Endometrial microvascular endothelial cells (primary cell): ENCODE measurements around the gene ANKRD11. TPM values are rescaled to one million over a fixed set of nuclear protein-coding genes. Genes with fewer than 3 reads are reported as not detected.

Source experiments
- in situ Hi-C: cut with HindIII; loops from 2 replicates; pipeline ENCODE4 v1.10.0; 2017; ENCODE audit warnings: low sequenced_read_pairs, low pct_unique_long_range_greater_than_20kb; ENCODE audit errors: inconsistent ontology term
- total RNA-seq: library from RNA; depleted of rRNA; stranded (reverse); fragments of >200 nt; gene quantifications from one replicate; pipeline ENCODE4 v1.2.3, GENCODE V29; 2015; ENCODE audit errors: inconsistent ontology term

The ANKRD11 gene
- total RNA-seq, 1 donor from 2014 or later, result 72.5 TPM

DNA sequence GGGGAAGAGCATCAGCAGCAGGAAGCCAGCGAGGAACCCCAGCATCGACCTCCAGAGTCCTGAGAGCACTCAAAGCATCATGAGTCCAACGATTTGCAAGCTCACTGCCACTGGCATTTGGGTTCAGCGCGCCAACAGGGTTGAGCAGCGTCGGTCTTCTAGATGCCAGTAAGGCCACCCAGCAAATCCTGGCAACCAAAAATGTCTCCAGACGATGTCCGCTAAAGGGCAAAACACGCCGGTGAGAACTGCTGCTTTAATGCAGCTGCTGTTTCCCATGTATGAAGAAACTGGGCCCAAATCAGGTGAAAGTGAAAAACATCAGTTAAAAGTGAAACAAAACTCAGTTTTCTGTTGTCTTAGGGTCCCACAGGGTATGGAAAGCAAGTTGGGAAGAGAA is 70.2 kb downstream of the ANKRD11 start:
- in situ Hi-C loops, result no loop called here

DNA sequence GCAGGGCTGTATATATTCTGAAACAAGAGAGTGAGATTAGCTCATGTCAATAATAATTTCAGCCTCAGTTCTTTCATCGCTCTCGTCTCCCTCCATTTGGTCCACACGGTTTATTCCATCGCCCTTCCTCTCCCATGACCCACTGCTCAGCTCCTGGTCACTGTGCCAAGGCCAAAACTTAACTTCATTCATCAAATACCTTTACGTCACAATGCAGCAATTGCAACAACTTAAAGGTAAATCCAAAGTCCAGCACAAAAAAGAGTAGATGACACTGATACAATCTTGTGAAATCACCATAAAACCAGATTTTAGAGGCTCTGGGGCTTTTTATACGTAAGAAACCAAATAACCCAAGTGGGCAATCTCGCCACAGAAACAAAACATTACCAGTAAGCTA is 72.0 kb downstream of the ANKRD11 start:
- in situ Hi-C loops, result no loop called here

DNA sequence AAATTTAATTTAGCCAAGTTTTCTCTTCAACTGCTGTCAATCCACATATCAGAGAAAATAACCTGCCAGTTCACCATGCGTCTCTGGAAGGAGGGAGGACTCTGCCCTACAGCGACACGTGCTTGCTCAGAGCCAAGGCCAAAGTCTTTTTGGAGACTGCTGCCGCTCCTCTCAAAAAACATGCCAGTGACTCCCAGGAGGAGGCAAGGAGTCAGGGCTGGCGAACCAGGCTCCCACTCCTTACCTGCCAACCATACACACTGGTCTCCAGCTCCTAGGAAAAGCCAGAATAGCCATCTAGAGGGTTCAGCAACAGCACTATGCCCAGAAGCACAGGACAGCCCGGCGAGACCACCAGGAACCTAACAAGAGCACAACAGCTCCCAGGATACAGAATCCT is 73.0 kb downstream of the ANKRD11 start:
- in situ Hi-C loops, result no loop called here

DNA sequence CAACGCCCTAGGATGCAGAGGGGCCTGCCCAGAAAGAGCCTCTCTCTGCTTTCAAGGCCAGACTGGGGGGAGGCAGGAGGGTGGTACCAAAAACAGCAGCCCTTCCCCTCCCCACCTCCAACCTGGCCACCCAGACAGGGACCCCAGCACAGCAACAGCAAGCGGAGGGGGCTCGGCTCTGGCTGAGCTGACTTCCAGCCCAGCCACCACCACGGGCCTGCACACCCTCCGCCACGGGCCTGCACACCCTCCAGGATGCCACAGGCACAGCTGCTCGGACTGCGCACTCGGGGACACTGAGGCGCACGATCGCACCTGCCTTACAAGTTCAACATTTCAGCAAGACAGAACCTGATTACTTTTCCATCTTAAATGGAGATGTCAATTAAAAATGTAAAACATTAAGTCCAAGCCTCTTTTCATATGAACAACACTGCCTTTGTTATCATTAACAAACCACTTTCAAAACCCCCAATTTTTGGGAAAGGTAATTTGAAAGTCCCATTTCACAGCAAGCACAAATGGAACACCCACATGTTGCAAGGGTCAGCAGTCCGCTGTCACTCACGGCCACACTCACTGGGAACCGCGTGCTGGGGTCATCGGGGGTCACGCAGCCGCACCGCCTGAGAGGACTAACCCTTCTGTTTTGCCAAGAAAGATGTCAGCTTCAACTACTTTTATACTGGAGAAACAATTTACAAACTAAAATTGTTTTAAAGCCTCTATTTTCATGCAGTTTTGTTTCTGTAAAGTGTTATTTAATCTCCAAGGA is 76.4 kb downstream of the ANKRD11 start:
- in situ Hi-C loops, result no loop called here

DNA sequence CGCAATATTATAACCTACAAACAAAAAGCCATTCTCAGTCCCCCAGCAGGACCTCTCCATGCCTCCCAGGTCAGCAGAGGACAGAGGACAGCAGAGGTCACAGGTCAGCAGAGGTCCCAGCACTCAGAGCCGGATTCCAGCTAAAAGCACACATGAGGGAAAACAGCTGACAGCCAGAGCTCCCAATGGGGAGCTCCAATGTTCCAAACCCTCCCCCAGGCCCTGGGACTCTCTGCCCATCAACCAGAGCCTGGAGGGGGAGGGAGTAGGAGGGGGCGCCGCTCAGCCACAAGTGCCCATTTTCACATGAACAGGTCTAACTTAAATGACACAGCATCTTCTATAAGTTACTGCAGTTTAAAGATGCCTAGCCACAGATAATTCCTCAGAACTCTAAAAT is 77.5 kb downstream of the ANKRD11 start:
- in situ Hi-C loops, result no loop called here

DNA sequence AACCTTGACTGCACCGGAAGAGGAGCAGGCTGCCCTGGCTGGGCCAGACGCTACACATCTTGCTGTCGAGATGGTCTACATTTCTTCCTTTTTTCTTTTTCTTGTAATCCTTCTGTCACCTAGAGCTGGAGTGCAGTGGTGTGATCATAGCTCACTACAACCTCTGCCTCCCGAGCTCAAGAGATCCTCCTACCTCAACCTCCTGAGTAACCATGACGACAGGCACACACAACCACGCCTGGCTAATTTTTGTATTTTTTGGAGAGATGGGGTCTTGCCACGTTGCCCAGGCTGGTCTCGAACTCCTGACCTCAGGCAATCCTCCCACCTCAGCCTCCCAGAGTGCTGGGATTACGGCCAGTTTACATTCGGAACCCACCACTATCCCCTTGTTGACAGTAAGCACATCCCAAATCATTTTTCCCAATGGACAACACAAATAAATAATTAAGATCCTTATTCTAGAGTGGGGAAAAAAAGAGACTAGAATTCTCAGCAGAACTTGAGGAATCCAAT is 79.0 kb downstream of the ANKRD11 start:
- in situ Hi-C loops, result no loop called here

DNA sequence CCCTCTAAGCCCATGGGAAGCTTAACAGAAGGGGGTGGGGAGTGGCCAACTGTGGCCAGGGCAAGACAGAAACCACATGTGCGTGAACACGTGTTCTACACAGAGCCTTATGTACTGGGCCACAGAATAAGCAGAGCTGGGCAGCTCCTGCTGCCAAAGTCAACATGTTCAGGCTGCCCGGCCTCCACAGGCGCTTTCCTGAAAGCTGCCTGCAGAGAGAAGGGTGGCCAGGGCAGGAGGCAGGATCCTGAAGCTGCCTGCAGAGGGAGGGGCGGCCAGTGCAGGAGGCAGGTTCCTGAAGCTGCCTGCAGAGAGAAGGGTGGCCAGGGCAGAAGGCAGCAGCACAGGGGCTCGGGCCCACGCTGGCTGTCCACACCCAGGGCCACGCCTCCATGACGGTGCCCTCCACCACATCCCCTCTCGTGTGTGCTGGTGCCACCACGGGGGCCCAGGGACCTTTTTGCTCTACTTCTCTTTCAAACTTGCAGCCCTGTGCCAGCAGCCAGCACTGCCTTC is 79.5 kb downstream of the ANKRD11 start:
- in situ Hi-C loops, result no loop called here

DNA sequence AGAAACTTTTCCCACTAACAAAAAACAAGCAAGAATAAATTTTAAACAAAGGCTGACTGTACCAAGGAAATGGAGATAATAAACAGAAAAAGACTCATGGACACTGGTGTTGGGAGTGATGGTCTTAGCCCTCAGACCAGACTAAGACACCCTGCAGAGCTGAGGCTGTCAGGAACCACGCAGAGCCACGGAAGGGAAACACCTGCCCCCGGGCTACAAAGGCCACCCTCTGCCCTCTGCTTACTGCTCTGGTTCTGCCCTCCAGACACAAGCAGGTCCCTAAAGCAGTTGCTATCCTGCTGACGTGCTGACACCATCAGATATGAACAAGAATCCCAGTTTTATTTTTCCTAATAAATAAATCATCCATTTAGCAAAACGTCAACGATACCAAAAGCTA is 80.0 kb downstream of the ANKRD11 start:
- in situ Hi-C loops, result no loop called here

DNA sequence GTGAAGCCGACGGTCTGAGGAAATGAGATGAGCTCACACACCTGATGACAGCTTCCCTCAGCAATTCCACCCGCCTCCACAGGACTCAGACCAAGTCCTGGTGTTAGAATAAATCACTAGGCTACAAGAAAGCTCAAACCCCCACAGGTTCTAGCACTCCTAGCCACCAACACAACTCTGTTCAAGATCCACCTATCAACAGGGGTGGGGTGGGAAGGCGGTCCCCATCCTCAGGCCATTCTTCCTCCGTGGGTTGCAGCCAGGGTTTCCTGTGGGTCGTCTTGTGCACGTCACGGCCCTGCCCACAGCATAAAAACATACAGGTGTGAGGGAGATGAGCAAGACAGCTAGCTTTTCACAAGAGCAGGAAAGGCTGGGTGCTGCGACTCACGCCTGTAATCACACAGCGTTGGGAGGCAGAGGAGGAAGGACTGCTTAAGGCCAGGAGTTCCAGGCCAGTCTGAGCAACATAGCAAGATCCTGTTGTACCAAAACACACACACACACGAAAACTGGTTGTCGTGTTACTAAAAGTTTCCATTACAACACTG is 81.1 kb downstream of the ANKRD11 start:
- in situ Hi-C loops, result no loop called here

DNA sequence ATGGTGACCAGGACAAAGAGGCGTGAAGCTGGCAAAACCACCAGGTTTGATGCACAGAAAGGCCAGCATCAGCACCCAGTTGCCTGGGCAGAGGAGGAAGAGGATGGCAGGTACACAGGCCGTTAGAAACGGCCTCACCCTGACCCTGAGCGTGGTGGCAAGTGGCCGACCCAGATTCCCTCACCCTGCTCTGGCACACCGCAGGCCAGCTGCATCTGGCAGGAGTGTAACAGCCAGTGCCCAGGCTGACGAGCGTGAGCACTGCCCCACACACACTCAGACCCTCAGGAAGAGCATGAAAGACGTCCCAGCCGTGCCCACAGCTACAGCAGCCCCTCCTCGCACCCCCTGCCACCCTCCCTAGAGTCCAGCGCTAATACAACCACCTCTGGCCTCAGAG is 82.0 kb downstream of the ANKRD11 start:
- in situ Hi-C loops, result no loop called here

DNA sequence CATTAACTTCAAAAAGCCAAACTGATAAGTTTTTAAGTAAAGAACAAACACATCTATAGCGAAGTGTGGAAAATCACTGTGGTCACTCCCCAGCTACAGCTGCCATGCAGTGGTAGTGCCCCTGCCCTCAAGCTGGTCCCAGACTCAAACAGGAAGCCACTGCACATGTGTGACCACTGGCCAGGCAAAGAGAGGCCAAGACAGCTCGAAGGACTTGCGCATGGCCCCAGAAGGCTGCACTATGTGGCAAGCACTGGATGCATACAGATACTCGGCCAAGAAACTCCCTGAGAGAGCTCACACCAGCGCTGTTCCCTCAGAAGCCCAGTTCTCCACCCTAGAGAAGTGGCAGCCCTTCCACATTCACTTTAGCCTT is 82.4 kb downstream of the ANKRD11 start:
- in situ Hi-C loops, result no loop called here

DNA sequence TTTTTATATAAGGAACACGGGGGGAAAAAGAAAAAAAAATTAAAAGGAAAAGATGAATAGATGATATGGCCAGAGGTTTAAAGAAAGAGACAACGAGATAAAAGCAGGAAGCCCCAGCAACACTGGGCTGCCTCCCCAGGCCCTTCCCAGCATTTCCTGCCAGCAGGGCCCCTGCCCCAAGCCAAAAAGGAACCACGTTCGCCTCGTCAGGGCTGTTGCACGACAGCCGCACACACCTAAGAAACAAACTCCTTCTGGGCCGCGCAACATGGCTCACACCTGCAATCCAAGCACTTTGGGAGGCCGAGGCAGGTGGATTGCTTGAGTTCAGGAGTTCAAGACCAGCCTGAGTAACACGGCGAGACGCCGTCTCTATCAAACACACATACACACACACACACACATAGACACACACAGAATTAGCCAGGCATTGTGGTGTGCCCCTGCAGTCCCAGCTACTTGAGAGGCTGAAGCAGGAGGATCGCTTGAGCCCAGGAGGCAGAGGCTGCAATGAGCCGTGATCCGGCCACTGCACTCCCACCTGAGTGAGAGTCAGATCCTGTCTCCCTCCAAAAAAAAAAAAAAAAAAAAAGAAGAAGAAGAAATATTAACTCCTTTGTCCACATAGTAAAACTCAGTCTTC is 83.0 kb downstream of the ANKRD11 start:
- in situ Hi-C loops, result no loop called here

DNA sequence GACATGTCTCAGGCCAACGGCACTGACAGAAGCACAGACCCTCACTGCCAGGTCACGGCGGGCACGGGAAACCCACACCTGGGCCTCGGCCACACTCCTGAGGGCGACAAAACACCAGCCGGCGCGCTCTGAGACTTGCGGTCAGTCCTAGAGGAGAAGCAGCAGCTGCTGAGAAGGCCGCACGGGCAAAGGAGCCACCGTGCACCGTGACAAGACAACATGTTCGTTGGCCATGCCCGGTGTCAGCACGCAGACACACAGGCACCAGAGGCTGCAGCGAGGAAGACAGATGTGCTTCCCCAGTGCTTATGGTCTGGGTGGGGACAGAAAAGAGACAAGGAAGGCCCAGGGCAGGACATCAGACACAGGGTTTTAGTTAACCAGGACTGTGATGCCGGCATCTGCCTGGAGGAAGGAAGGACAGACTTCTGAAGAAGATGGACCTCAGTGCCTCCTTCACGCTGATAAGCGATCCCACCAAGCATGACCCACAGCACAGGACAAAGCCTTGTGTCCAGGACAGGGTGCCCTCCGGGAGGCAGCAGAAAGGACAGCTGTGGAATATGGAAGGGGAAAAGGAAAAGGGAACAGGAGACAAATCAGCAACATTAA is 84.0 kb downstream of the ANKRD11 start:
- in situ Hi-C loops, result no loop called here

DNA sequence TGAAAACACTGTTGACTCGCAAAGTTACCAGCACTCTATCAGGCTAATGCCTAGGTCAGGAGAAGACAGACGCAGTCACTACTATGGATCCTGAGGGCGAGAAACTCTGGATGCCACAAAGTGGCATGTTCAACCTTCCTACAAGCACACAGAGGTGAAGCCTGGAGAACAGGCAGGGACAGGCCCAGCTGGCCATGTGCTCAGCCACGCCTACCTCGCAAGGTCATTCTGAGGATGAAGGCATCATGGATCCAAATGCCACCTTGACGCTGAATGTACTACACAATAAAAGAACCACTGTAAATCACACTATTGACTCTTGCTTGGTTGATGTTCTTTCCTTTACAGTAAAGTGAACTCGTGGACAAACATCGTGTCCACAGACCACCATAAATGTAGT is 85.8 kb downstream of the ANKRD11 start:
- in situ Hi-C loops, result no loop called here

DNA sequence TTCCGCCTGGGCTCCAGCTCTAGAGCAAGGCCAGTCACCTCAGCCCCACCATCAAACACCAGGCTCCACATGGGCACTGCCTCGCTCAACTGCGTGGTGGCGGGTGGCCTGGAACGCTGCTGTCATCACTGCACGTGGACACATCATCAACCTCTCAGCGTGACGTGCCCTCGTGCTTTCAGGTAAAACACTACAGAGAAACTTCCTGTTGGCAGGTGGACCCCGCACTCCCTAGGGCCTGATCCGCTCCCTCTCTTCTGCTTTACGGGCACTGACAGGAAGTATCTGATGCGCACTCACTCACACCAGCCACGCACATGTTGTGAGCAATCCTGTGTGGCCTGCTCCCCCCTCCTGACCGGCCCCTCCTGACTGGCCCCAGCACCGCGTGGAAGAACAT is 87.4 kb downstream of the ANKRD11 start:
- in situ Hi-C loops, result no loop called here

DNA sequence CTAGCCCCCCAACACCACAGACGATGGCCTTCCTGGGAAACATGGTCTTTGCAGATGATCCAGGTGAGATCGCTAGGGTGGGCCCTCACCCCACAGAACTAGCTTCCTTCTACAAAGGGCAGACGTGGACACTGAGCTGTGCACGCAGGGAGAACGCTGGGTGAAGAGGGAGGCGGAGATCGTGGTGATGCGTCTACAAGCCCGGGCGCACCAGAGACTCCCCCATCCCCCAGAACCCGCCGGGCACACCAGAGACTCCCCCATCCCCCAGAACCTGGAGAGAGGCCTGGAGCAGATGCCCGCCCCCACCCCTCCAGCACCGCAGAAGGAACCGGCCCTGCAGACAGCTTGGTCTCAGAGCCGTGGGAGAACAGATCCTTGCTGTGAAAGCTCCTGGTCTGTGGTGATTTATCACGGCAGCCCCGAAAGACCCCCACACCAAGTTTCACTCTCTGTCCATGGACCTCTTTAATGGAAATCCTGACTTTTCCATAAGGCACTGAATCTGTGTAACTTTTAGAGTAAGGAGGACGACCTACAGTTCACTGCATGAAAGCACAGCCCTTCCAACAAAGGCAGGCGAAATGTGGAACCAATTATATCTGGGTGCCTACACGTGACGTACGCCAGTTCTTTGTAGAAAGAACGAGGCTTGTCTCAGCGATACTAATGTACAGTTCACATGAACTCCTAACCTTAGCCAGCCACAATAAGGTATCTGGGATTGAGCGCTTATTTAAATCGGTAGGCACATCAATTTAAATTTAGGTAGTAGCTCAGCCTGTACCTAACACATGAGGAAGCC is 88.5 kb downstream of the ANKRD11 start:
- in situ Hi-C loops, result no loop called here

DNA sequence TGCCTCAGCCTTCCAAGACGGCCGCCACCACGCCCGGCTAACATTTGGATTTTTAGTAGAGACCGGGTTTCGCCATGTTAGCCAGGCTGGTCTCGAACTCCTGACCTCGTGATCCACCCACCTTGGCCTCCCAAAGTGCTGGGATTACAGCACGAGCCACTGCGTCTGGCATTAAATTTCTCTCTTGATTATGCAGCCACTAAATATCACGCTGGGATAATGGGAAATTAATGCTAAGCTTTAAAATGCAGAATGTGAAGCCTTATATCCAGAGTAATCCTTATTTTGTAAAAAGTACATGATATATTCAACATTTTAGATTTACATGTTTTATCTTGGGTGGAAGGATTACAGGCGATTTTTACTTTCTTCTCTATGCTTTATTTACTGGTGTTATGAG is 89.2 kb downstream of the ANKRD11 start:
- in situ Hi-C loops, result no loop called here

DNA sequence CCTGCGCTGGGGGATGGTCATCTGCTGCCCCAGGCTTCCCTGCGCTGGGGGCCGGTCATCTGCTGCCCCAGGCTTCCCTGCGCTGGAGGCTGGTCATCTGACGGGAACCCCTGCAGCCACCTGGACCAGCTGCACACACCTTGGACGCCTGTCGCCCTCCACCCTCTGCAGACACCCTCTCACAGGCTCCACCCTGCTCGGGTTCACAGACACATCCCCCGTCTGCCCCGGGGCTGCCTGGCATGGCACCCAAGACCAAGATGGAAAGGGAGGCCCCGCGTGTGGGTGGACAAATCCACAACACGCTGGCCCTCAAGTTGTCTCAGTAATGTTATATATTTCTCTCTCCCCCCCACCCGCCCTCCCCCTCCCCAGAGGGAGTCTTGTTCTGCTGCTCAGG is 89.6 kb downstream of the ANKRD11 start:
- in situ Hi-C loops, result no loop called here

DNA sequence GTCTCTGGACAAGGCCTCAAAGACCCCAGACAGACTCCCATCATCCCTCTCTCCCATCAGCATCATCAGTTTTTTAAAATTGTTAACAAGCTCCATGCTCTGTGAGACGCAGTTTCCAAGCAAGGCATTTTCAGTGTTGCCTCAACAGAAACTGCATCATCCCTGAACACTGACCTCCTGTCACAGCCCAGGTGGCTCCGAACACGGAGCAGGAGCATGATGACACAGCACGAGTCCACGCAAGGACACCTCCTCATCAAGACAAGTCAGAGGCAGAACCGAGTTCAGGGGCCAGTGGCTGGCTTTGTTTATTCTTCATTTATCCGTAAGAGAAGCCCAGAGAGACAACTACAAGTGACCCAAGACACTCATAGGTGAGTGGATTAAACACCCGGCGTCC is 91.4 kb downstream of the ANKRD11 start:
- in situ Hi-C loops, result no loop called here
